Peyer's patch (tissue), 4 donors: Measurements from ENCODE around the gene LTC4S. TPM values are rescaled to one million over a fixed set of nuclear protein-coding genes. Genes with fewer than 3 reads are reported as not detected.

Experiments used
- DNase-seq, 3 donors: peaks; one replicate each; pipeline ENCODE4 v3.0.0-alpha.2; 2017 to 2019
- H3K27ac ChIP-seq, 4 donors: fragments of 200-600 bp; sonication (generic); one replicate each; pipeline ENCODE4 v1.5.1; 2016 to 2019
- H3K27me3 ChIP-seq, 2 donors: fragments of 200-600 bp; sonication (generic); one replicate each; pipeline ENCODE4 v1.5.1; 2019
- H3K36me3 ChIP-seq, 3 donors: fragments of 200-600 bp; sonication (generic); one replicate each; pipeline ENCODE4 v1.5.1; 2016 to 2019
- H3K4me1 ChIP-seq, 4 donors: fragments of 200-600 bp; sonication (generic); one replicate each; pipeline ENCODE4 v1.5.1; 2016 to 2019
- H3K4me3 ChIP-seq, 4 donors: fragments of 200-600 bp; sonication (generic); 1 replicate in 3 of 4; 2 replicates in 1 of 4; pipeline ENCODE4 v1.5.1; 2016 to 2019; ENCODE audit warnings: mild to moderate bottlenecking in 1 of 4
- H3K9me3 ChIP-seq, 4 donors: fragments of 200-600 bp; sonication (generic); one replicate each; pipeline ENCODE4 v1.5.1; 2016 to 2019; ENCODE audit warnings: mild to moderate bottlenecking in 1 of 4
- CTCF ChIP-seq, 6 experiments: fragments of 450-650 bp in 4 of 6; fragments of 200-600 bp in 2 of 6; sonication (generic) in 1 of 6; IDR thresholded peaks; one replicate each; pipeline ENCODE4 v1.5.1; 2017 to 2019; ENCODE audit warnings: antibody characterized with exemption in 6 of 6, mild to moderate bottlenecking in 3 of 6, moderate library complexity in 1 of 6
- POLR2A ChIP-seq, 2 donors: fragments of 450-650 bp; IDR thresholded peaks; one replicate each; pipeline ENCODE4 v1.5.1; 2017; ENCODE audit warnings: antibody characterized with exemption in 2 of 2, mild to moderate bottlenecking in 2 of 2, moderate library complexity in 2 of 2
- total RNA-seq, 4 donors: library from RNA; depleted of rRNA; stranded (reverse); fragments of >200 nt; gene quantifications; one replicate each; pipeline ENCODE4 v1.1.0, GENCODE V29; 2016

The LTC4S gene
- total RNA-seq, 4 donors from 2014 or later: 1.9 to 12.4 (median 3.6) TPM; not detected in 1

- peaks cover 0 to 8% (median 0%) of the 10 kb centered on the region in 3 donors for H3K36me3 ChIP-seq
- H3K27me3 ChIP-seq: no peaks in the 10 kb centered on the region
- H3K4me3 ChIP-seq: no peak overlapping the region
- DNase-seq: peak in 1 of 3 donors; percentile 44
- TF ChIP-seq POLR2A (IDR thresholded peaks at IDR 0.05): no peak
- TF ChIP-seq CTCF (IDR thresholded peaks at IDR 0.05): no peak
- H3K27ac ChIP-seq: peak overlapping the region in 2 of 4 donors; percentile 3 to 16
- no peaks in the 10 kb centered on the region for H3K9me3 ChIP-seq
- peaks cover 0 to 42% (median 0%) of the 10 kb centered on the region in 4 donors for H3K4me1 ChIP-seq
These were observed 38.8 kb upstream of the LTC4S start for GRCh38 chr5:179755022-179755421.

GRCh38 chr5:179758955-179759354, 34.8 kb upstream of the LTC4S start:
- no peaks in the 10 kb centered on the region for H3K27me3 ChIP-seq
- H3K4me1 ChIP-seq: peaks cover 0 to 74% (median 10%) of the 10 kb centered on the region in 4 donors
- H3K36me3 ChIP-seq: no peaks in the 10 kb centered on the region
- no peaks in the 10 kb centered on the region for H3K9me3 ChIP-seq
- no peak for DNase-seq
- H3K27ac ChIP-seq: no peak overlapping the region
- no peak overlapping the region for H3K4me3 ChIP-seq
- no peak for TF ChIP-seq CTCF (IDR thresholded peaks at IDR 0.05)
- TF ChIP-seq POLR2A (IDR thresholded peaks at IDR 0.05): no peak

GRCh38 chr5:179759581-179760551, 33.9 kb upstream of the LTC4S start:
- no peak overlapping the region for H3K27ac ChIP-seq
- H3K36me3 ChIP-seq: no peaks in the 10 kb centered on the region
- TF ChIP-seq CTCF (IDR thresholded peaks at IDR 0.05) (no peak), POLR2A (IDR thresholded peaks at IDR 0.05) (no peak)
- DNase-seq: peak in 1 of 3 donors; percentile 13
- no peaks in the 10 kb centered on the region for H3K9me3 ChIP-seq
- no peak overlapping the region for H3K4me3 ChIP-seq
- no peaks in the 10 kb centered on the region for H3K27me3 ChIP-seq
- H3K4me1 ChIP-seq: peaks cover 0 to 72% (median 10%) of the 10 kb centered on the region in 4 donors

- Histone ChIP-seq H3K9me3 (no peaks in the 10 kb centered on the region), H3K27ac (peak overlapping the region; percentile 1 to 68 (median 43)), H3K4me3 (no peak overlapping the region), H3K36me3 (peaks cover 0 to 18% (median 0%) of the 10 kb centered on the region in 3 donors), H3K27me3 (no peaks in the 10 kb centered on the region), H3K4me1 (peaks cover 0 to 72% (median 10%) of the 10 kb centered on the region in 4 donors)
- peak; percentile 58 to 72 (median 62) for DNase-seq
- peak in 1 of 2 donors; percentile 61 for TF ChIP-seq POLR2A (IDR thresholded peaks at IDR 0.05)
- TF ChIP-seq CTCF (IDR thresholded peaks at IDR 0.05): no peak
These were observed 31.6 kb upstream of the LTC4S start for GRCh38 chr5:179762079-179762780.

- H3K27me3 ChIP-seq: no peaks in the 10 kb centered on the region
- TF ChIP-seq POLR2A (IDR thresholded peaks at IDR 0.05): no peak
- no peak for TF ChIP-seq CTCF (IDR thresholded peaks at IDR 0.05)
- no peak for DNase-seq
- peaks cover 0 to 77% (median 10%) of the 10 kb centered on the region in 4 donors for H3K4me1 ChIP-seq
- peaks cover 0 to 21% (median 0%) of the 10 kb centered on the region in 3 donors for H3K36me3 ChIP-seq
- H3K9me3 ChIP-seq: no peaks in the 10 kb centered on the region
- no peak overlapping the region for H3K4me3 ChIP-seq
- peak overlapping the region in 2 of 4 donors; percentile 36 to 68 for H3K27ac ChIP-seq
These were observed 31.0 kb upstream of the LTC4S start for GRCh38 chr5:179762781-179763176.
